GM12878 (cell line): ENCODE results near the gene MAPK8. TPM values are rescaled to one million over a fixed set of nuclear protein-coding genes. Genes with fewer than 3 reads are reported as not detected.
"Not testable (repeated sequence)": the region's sequence is repeated elsewhere in the genome, so short reads cannot be mapped to it uniquely, and the experiment has no call there.

Experiments used
- ATAC-seq: fragments of 200-7000 bp; cut with Tn5 transposase; 3 replicates; pipeline ENCODE4 v1.9.1; 2020; ENCODE audit warnings: mild to moderate bottlenecking, moderate library complexity
- BruUV-seq: library from RNA; stranded (reverse); fragments of 400-500 nt; replicated peaks from 2 replicates; lab custom pipeline; 2021; lab: Mats Ljungman, UMichigan
- CTCF ChIA-PET: fragments of 300-600 bp; sonication (Branson Sonifier 250); formaldehyde crosslinking; extraction: SDS; loops from one replicate; lab custom pipeline; 2021; ENCODE audit warnings: inconsistent platforms; lab: Yijun Ruan, JAX
- POLR2A ChIA-PET: fragments of 350-600 bp; formaldehyde crosslinking; extraction: SDS; loops from one replicate; lab custom pipeline; 2021; ENCODE audit warnings: inconsistent platforms; lab: Charles Lee
- RAD21 ChIA-PET: fragments of 300-600 bp; sonication (Branson Sonifier 250); formaldehyde crosslinking; loops from one replicate; lab custom pipeline; 2023; ENCODE audit warnings: antibody characterized with exemption; ENCODE audit not compliant: unreplicated experiment; lab: Charles Lee
- SMC1A ChIA-PET: fragments of 300-600 bp; sonication (Branson Sonifier 250); formaldehyde crosslinking; loops from one replicate; lab custom pipeline; 2023; ENCODE audit not compliant: unreplicated experiment, uncharacterized antibody; lab: Charles Lee
- DNase-seq: peaks from one replicate; pipeline ENCODE4 v3.0.0-alpha.2; 2011; ENCODE audit warnings: low read depth, low spot score
- FAIRE-seq: peaks from 3 replicates; lab custom pipeline; 2011; peaks lifted over from hg19 to GRCh38; lab: Jason Lieb, UNC
- H2AFZ ChIP-seq: 2 replicates; pipeline ENCODE4 v1.6.0; 2011; ENCODE audit warnings: low read depth, low read length, control low read depth; ENCODE audit not compliant: control insufficient read depth
- H3K27ac ChIP-seq: 2 replicates; pipeline ENCODE4 v1.5.1; 2011; ENCODE audit warnings: control low read depth; ENCODE audit not compliant: control insufficient read depth, insufficient read depth
- H3K27me3 ChIP-seq, 2 experiments: replicated peaks in 1 of 2; 2 replicates each; pipeline versions ENCODE4 v1.6.0 to v1.6.1; 2011; ENCODE audit warnings: low read length in 1 of 2; ENCODE audit not compliant: control insufficient read depth in 2 of 2, insufficient read depth in 2 of 2
- H3K36me3 ChIP-seq, 2 experiments: 2 replicates each; pipeline ENCODE4 v1.5.1; 2011; ENCODE audit warnings: low read length in 1 of 2; ENCODE audit not compliant: control insufficient read depth in 2 of 2, insufficient read depth in 2 of 2
- H3K4me1 ChIP-seq: 2 replicates; pipeline ENCODE4 v1.6.1; 2011; ENCODE audit warnings: mild to moderate bottlenecking, low read length, moderate library complexity, mixed read lengths; ENCODE audit not compliant: control insufficient read depth, insufficient read depth
- H3K4me2 ChIP-seq: 2 replicates; pipeline ENCODE4 v1.6.0; 2011; ENCODE audit warnings: control low read depth; ENCODE audit not compliant: control insufficient read depth, insufficient read depth
- H3K4me3 ChIP-seq: fragments of 200-600 bp; sonication (generic); 2 replicates; pipeline ENCODE4 v1.5.1; 2016
- H3K79me2 ChIP-seq: 2 replicates; pipeline ENCODE4 v1.6.0; 2011; ENCODE audit warnings: low read length; ENCODE audit not compliant: control insufficient read depth, insufficient read depth
- H3K9ac ChIP-seq: 2 replicates; pipeline ENCODE4 v1.8.0; 2011; ENCODE audit warnings: low read length, control low read depth, mixed read lengths; ENCODE audit not compliant: control insufficient read depth, insufficient read depth
- H3K9me3 ChIP-seq: replicated peaks from 3 replicates; pipeline ENCODE4 v1.5.1; 2011; ENCODE audit warnings: mild to moderate bottlenecking, low read length; ENCODE audit not compliant: control insufficient read depth, insufficient read depth
- H4K20me1 ChIP-seq: 2 replicates; pipeline ENCODE4 v1.6.0; 2011; ENCODE audit not compliant: control insufficient read depth, insufficient read depth
- CTCF ChIP-seq, 3 experiments: IDR thresholded peaks in 2 of 3; conservative IDR thresholded peaks in 1 of 3; 2 replicates each; pipeline ENCODE4 v1.5.1; 2011; ENCODE audit warnings: low read depth in 3 of 3, low read length in 3 of 3, mild to moderate bottlenecking in 3 of 3, control low read depth in 2 of 3, moderate library complexity in 2 of 3, inconsistent platforms in 1 of 3, mixed read lengths in 1 of 3; ENCODE audit not compliant: control insufficient read depth in 2 of 3, insufficient read depth in 1 of 3; ENCODE audit errors: extremely low read depth in 1 of 3
- PAX5 ChIP-seq: IDR thresholded peaks from 2 replicates; pipeline ENCODE4 v1.6.1; 2011; ENCODE audit warnings: low read depth, low read length, borderline replicate concordance
- TCF12 ChIP-seq: IDR thresholded peaks from 2 replicates; pipeline ENCODE4 v1.6.1; 2011; ENCODE audit warnings: low read depth, mild to moderate bottlenecking, low read length
- WGBS: methylation state at CpG from one replicate; pipeline ENCODE4 v1.1.6; 2016; ENCODE audit warnings: low lambda C conversion rate; ENCODE audit not compliant: insufficient replicate concordance, insufficient coverage; ENCODE audit errors: missing lambda C conversion rate; 5-methylcytosine and 5-hydroxymethylcytosine counted together
- in situ Hi-C: fragments of 300-500 bp; cut with MboI; formaldehyde crosslinking; loops from 9 replicates; pipeline ENCODE4 v1.14.3; 2018; ENCODE audit warnings: mixed read lengths
- intact Hi-C: fragments of 100-400 bp; cut with micrococcal nuclease; formaldehyde crosslinking; loops from one replicate; pipeline ENCODE4 v1.14.2; 2022; ENCODE audit not compliant: unreplicated experiment
- polyA plus RNA-seq, 11 experiments: library from polyadenylated mRNA; depleted of rRNA in 4 of 11; unstranded in 6 of 11; stranded (reverse) in 5 of 11; fragments of >200 nt; fragmentation: Nextera tagmentation in 4 of 11; fragmentation: Illumina TruSeq in 1 of 11; extraction: Ambion mirVana in 4 of 11; extraction: Trizol in 1 of 11; gene quantifications; 1 replicate in 1 of 11; 2 replicates in 10 of 11; pipeline versions ENCODE4 v1.2.1 to v1.2.3, GENCODE V29; 2011 to 2016; ENCODE audit warnings: inconsistent platforms in 2 of 11, missing spikeins in 2 of 11, low read depth in 1 of 11
- total RNA-seq, 4 experiments: library from RNA; depleted of rRNA in 3 of 4; stranded (reverse); fragments of >200 nt in 3 of 4; fragmentation: Illumina TruSeq in 1 of 4; extraction: Trizol in 1 of 4; gene quantifications; 2 replicates each; pipeline versions ENCODE4 v1.2.1 to v1.2.3, GENCODE V29; 2013 to 2021
- TF ChIP-seq, protein P1 (sequence below): fragments of 450-650 bp; IDR thresholded peaks from 2 replicates; pipeline ENCODE4 v1.6.1; 2017; ENCODE audit warnings: low read depth, mild to moderate bottlenecking, moderate library complexity

MAPK8 gene
- total and polyA plus RNA-seq, 10 of the 15 experiments (the other 5 are each of a cell fraction or from before 2014, with no cell fraction given) = 3.9 to 102 (median 40.0) TPM

- ChIA-PET CTCF (interaction anchor here (0.8 to 1.6 kb wide), 3 partner anchors 11 to 23 kb away, joined by 3 to 7 read pairs (median 4); no protein-coding TSS in a partner anchor), SMC1A (interaction anchor here (0.7 to 1.5 kb wide), 6 partner anchors 16 to 313 kb away, joined by 3 to 8 read pairs (median 4); no protein-coding TSS in a partner anchor), RAD21 (no interaction called here)
- FAIRE-seq = no peak
- BruUV-seq = no TSS peak
- H3K36me3 ChIP-seq = no peaks in the 10 kb centered on the region; a peak in 1 of 4 replicates
- WGBS = 53% methylated on average over 3 of the region's 3 CpGs
- peaks cover 2% of the 10 kb centered on the region; the same call in 2 of the 3 replicates for H3K9me3 ChIP-seq
- in situ Hi-C loops = no loop called here
- TF ChIP-seq TCF12 (no peak), PAX5 (no peak)
- TF ChIP-seq, protein P1, sequence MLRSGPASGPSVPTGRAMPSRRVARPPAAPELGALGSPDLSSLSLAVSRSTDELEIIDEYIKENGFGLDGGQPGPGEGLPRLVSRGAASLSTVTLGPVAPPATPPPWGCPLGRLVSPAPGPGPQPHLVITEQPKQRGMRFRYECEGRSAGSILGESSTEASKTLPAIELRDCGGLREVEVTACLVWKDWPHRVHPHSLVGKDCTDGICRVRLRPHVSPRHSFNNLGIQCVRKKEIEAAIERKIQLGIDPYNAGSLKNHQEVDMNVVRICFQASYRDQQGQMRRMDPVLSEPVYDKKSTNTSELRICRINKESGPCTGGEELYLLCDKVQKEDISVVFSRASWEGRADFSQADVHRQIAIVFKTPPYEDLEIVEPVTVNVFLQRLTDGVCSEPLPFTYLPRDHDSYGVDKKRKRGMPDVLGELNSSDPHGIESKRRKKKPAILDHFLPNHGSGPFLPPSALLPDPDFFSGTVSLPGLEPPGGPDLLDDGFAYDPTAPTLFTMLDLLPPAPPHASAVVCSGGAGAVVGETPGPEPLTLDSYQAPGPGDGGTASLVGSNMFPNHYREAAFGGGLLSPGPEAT = no peak
- TF ChIP-seq, all 136 proteins: peak for 0
- ATAC-seq (peak; percentile 51), DNase-seq (no peak)
- H3K9ac ChIP-seq = no peak overlapping the region
- H3K4me2 ChIP-seq = no peak overlapping the region
- no peaks in the 10 kb centered on the region for H3K4me1 ChIP-seq
- no peaks in the 10 kb centered on the region for H3K27me3 ChIP-seq
- H3K79me2 ChIP-seq = no peaks in the 10 kb centered on the region
- intact Hi-C loops = no loop called here
- H3K4me3 ChIP-seq = no peak overlapping the region
- H4K20me1 ChIP-seq = no peaks in the 10 kb centered on the region; the same call in 1 of the 2 replicates
- H3K27ac ChIP-seq = no peak overlapping the region
- H2AFZ ChIP-seq = no peak overlapping the region
- POLR2A ChIA-PET = no interaction called here
Observed at GRCh38 chr10:48343921-48344598, 37.6 kb downstream of the MAPK8 start.

DNA sequence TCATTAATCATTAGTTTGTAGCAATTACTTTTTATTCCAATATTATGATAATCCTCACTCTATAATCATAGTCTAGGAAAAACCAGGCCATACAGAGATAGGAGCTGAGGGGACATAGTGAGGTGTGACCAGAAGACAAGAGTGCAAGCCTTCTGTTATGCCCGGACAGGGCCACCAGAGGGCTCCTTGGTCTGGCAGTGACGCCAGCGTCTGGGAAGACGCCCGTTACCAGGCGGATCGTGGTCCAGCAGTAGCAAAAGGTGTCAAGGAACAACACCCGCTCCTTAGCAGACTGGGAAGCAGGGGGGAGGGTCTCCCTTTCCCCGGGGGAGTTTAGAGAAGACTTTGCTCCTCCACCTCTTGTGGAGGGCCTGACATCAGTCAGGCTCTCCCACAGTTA lies 39.8 kb downstream of the MAPK8 start:
- CTCF ChIA-PET, BruUV-seq, in situ Hi-C loops, ATAC-seq, POLR2A ChIA-PET: not testable (repeated sequence)
- TF ChIP-seq CTCF (IDR thresholded peaks at IDR 0.05 in 2 of 3, conservative IDR thresholded peaks at IDR 0.05 in 1 of 3; ENCODE audit: control insufficient read depth in 2 of 3, extremely low read depth in 1 of 3, insufficient read depth in 1 of 3, low read depth in 3 of 3, low read length in 3 of 3) = 0 out of 6 replicates have a peak, but pooled peaks of 1 of the 3 experiments have one; percentile 2
- TF ChIP-seq, all 136 proteins: peak for 1; not testable (repeated sequence) for 135
- intact Hi-C loops, H3K4me3 ChIP-seq, H3K4me1 ChIP-seq, H3K27me3 ChIP-seq, FAIRE-seq, H3K4me2 ChIP-seq, H2AFZ ChIP-seq, H3K9ac ChIP-seq, RAD21 ChIA-PET, SMC1A ChIA-PET, H3K79me2 ChIP-seq, DNase-seq, H4K20me1 ChIP-seq, H3K36me3 ChIP-seq, H3K27ac ChIP-seq, H3K9me3 ChIP-seq: not testable (repeated sequence)
- WGBS = 75% methylated on average over 1 of the region's 9 CpGs

GRCh38 chr10:48347539-48347938 lies 41.1 kb downstream of the MAPK8 start:
- RAD21 ChIA-PET, H3K9me3 ChIP-seq, H3K79me2 ChIP-seq, H3K9ac ChIP-seq, H2AFZ ChIP-seq, H3K4me1 ChIP-seq, CTCF ChIA-PET, H3K36me3 ChIP-seq, intact Hi-C loops, H3K4me3 ChIP-seq, H3K27ac ChIP-seq, ATAC-seq, DNase-seq, in situ Hi-C loops, H3K27me3 ChIP-seq, H4K20me1 ChIP-seq, BruUV-seq, SMC1A ChIA-PET, FAIRE-seq, H3K4me2 ChIP-seq: not testable (repeated sequence)
- 100% methylated on average over 2 of the region's 2 CpGs for WGBS
- POLR2A ChIA-PET = interaction anchor here (0.9 kb wide), 1 partner anchor 27 kb away, joined by 7 read pairs; no protein-coding TSS in a partner anchor
